Kidney (tissue), 14 donors: ENCODE results near the gene STX8. TPM values are rescaled to one million over a fixed set of nuclear protein-coding genes. Genes with fewer than 3 reads are reported as not detected.

ENCODE experiments used
- DNase-seq, 5 donors: peaks; one replicate each; pipeline ENCODE4 v3.0.0-alpha.2; 2013 to 2020
- FAIRE-seq: peaks from 2 replicates; lab custom pipeline; 2012; peaks lifted over from hg19 to GRCh38; lab: Jason Lieb, UNC
- H3K27ac ChIP-seq, 2 donors: one replicate each; pipeline ENCODE4 v1.7.0; 2013; ENCODE audit warnings: low read depth in 2 of 2, low read length in 2 of 2, inconsistent platforms in 1 of 2
- H3K27me3 ChIP-seq: one replicate; pipeline ENCODE4 v1.7.1; 2013; ENCODE audit warnings: low read length, inconsistent platforms; ENCODE audit not compliant: control insufficient read depth, insufficient read depth
- H3K36me3 ChIP-seq, 3 donors: one replicate each; pipeline versions ENCODE4 v1.7.0 to v1.7.1; 2013; ENCODE audit warnings: low read length in 3 of 3, control low read depth in 1 of 3, inconsistent platforms in 1 of 3; ENCODE audit not compliant: insufficient read depth in 3 of 3, control insufficient read depth in 2 of 3
- H3K4me1 ChIP-seq, 3 donors: one replicate each; pipeline versions ENCODE4 v1.7.0 to v1.7.1; 2013; ENCODE audit warnings: low read length in 3 of 3, inconsistent platforms in 1 of 3, low read depth in 1 of 3; ENCODE audit not compliant: control insufficient read depth in 2 of 3, insufficient read depth in 2 of 3
- H3K4me3 ChIP-seq, 3 donors: one replicate each; pipeline versions ENCODE4 v1.7.0 to v1.8.1; 2013; ENCODE audit warnings: low read length in 3 of 3, control low read depth in 1 of 3, inconsistent platforms in 1 of 3
- H3K9ac ChIP-seq, 3 donors: one replicate each; pipeline versions ENCODE4 v1.7.0 to v1.7.1; 2013; ENCODE audit warnings: low read length in 3 of 3, control low read depth in 1 of 3, inconsistent platforms in 1 of 3
- H3K9me3 ChIP-seq, 3 donors: one replicate each; pipeline versions ENCODE4 v1.7.0 to v1.7.1; 2013; ENCODE audit warnings: low read length in 3 of 3, control low read depth in 1 of 3, inconsistent platforms in 1 of 3; ENCODE audit not compliant: control insufficient read depth in 2 of 3, insufficient read depth in 1 of 3
- intact Hi-C: fragments of 100-400 bp; cut with DNase I; formaldehyde crosslinking; loops from one replicate; pipeline ENCODE4 v1.11.1; 2022
- polyA plus RNA-seq: library from polyadenylated mRNA; stranded (reverse); fragments of 350-450 nt; fragmentation: Illumina TruSeq; extraction: RNeasy Lipid Tissue Mini Kit (QIAGEN cat#74804); gene quantifications from one replicate; pipeline ENCODE4 v1.2.3, GENCODE V29; 2014; ENCODE audit warnings: low read depth, low replicate concordance; ENCODE audit not compliant: insufficient read depth
- total RNA-seq: library from RNA; stranded (reverse); fragmentation: NEBNext Ultra II Directional; extraction: Animal tissue kit (Norgen Biotek cat#: 25700); gene quantifications from one replicate; pipeline ENCODE4 v1.2.1, GENCODE V29; 2021
- TF ChIP-seq, protein P1 (sequence below): IDR thresholded peaks from 3 replicates; pipeline ENCODE4 v1.5.1; 2012; ENCODE audit warnings: mild to moderate bottlenecking, moderate library complexity, borderline replicate concordance; ENCODE audit not compliant: insufficient read depth; ENCODE audit errors: extremely low read depth
- donor health status: control.
- donor health status: control.
- donor health status: control.
- donor health status: control.
- donor health status: control.
- donor health status: DM: yes; HTN: yes; CAD: no.
- donor health status: Normal renal cell carcinoma (clear cell type).

The STX8 gene
- total and polyA plus RNA-seq, 2 donors from 2014 or later, result 67.2 to 127 TPM

GRCh38 chr17:9544221-9544620, 31.4 kb downstream of the STX8 start:
- H3K27ac ChIP-seq, result no peak overlapping the region
- intact Hi-C loops, result no loop called here
- H3K36me3 ChIP-seq, result peaks cover 0 to 3% (median 0%) of the 10 kb centered on the region in 3 donors
- no peak overlapping the region for H3K9ac ChIP-seq
- H3K27me3 ChIP-seq, result no peaks in the 10 kb centered on the region
- H3K4me3 ChIP-seq, result no peak overlapping the region
- DNase-seq (peak in 2 of 5 donors; percentile 36 to 42), FAIRE-seq (no peak)
- H3K9me3 ChIP-seq, result no peaks in the 10 kb centered on the region
- peaks cover 0 to under 1% (median 0%) of the 10 kb centered on the region in 3 donors for H3K4me1 ChIP-seq
- TF ChIP-seq, protein P1, sequence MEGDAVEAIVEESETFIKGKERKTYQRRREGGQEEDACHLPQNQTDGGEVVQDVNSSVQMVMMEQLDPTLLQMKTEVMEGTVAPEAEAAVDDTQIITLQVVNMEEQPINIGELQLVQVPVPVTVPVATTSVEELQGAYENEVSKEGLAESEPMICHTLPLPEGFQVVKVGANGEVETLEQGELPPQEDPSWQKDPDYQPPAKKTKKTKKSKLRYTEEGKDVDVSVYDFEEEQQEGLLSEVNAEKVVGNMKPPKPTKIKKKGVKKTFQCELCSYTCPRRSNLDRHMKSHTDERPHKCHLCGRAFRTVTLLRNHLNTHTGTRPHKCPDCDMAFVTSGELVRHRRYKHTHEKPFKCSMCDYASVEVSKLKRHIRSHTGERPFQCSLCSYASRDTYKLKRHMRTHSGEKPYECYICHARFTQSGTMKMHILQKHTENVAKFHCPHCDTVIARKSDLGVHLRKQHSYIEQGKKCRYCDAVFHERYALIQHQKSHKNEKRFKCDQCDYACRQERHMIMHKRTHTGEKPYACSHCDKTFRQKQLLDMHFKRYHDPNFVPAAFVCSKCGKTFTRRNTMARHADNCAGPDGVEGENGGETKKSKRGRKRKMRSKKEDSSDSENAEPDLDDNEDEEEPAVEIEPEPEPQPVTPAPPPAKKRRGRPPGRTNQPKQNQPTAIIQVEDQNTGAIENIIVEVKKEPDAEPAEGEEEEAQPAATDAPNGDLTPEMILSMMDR, result no peak

DNA sequence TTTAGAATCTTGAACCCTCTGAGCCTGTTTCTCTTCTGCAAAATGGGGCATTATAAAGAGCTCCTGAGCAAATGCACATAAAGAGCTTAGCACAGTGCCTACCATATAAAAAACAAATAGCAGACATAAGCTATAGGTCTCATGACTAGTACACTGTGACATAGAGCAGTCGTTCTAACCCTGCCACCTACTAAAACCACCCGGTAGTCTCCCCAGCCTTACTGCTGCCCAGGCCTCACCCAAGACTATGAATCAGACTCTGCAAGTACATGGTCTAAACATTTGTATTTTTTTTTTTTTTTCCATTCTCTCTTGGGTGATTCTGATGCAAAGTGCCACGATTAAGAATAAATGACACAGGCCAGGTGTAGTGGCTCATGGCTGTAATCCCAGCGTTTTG, 33.9 kb downstream of the STX8 start:
- Histone ChIP-seq H3K4me1 (peaks cover 0 to 2% (median 0%) of the 10 kb centered on the region in 3 donors), H3K9ac (no peak overlapping the region), H3K36me3 (peaks cover 0 to 3% (median 0%) of the 10 kb centered on the region in 3 donors), H3K27me3 (no peaks in the 10 kb centered on the region), H3K9me3 (no peaks in the 10 kb centered on the region), H3K4me3 (no peak overlapping the region), H3K27ac (no peak overlapping the region)
- TF ChIP-seq, protein P1, result no peak
- DNase-seq, result no peak
- intact Hi-C loops, result no loop called here
- no peak for FAIRE-seq

- FAIRE-seq, result no peak
- H3K4me3 ChIP-seq, result no peak overlapping the region
- H3K27ac ChIP-seq, result no peak overlapping the region
- DNase-seq, result no peak
- intact Hi-C loops, result no loop called here
- H3K4me1 ChIP-seq, result peaks cover 0 to 2% (median 0%) of the 10 kb centered on the region in 3 donors
- H3K9me3 ChIP-seq, result no peaks in the 10 kb centered on the region
- no peak overlapping the region for H3K9ac ChIP-seq
- H3K27me3 ChIP-seq, result no peaks in the 10 kb centered on the region
- H3K36me3 ChIP-seq, result peaks cover 0 to 3% (median 0%) of the 10 kb centered on the region in 3 donors
- TF ChIP-seq, protein P1, result no peak
Measured at GRCh38 chr17:9538626-9539025, 37.0 kb downstream of the STX8 start.

DNA sequence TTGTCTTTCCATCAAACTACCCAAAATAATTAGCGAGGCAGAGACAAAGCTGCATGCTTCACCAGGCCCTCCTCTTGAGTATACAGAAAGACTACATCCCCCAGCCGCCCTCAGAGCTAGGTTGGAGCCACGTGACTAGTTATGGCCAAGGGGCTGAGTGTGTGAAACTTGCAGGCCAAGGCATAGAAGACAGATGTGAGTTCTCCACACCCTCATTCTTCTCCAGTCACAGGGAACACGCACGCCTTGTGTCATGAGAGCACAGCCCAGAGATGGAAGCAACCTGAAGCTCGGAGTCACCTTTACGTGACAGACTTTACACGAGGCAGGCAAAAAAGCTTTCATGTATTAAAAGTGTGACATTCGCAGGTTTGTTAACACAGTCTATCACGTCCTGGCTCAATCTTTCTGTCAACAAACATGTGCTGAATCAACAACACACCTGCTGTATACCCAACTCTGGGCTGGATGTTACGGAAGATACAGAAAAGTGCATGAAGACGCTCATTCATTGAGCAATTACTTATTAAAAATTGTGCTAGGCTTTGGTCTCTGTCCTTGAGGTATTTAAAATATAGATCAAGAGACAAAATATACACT, 38.3 kb downstream of the STX8 start:
- FAIRE-seq, result no peak
- TF ChIP-seq, protein P1, result no peak

More for the DNA sequence above, 38.3 kb downstream of the STX8 start:
- Histone ChIP-seq H3K27ac (no peak overlapping the region), H3K9me3 (no peaks in the 10 kb centered on the region), H3K36me3 (peaks cover 0 to 3% (median 0%) of the 10 kb centered on the region in 3 donors), H3K4me1 (peaks cover 0 to 2% (median 0%) of the 10 kb centered on the region in 3 donors), H3K9ac (no peak overlapping the region), H3K27me3 (no peaks in the 10 kb centered on the region), H3K4me3 (no peak overlapping the region)
- peak in 1 of 5 donors; percentile 10 for DNase-seq
- intact Hi-C loops, result no loop called here
